Jurkat, Clone E6-1 (cell line): ENCODE measurements around the gene TMA16. TPM values are rescaled to one million over a fixed set of nuclear protein-coding genes. Genes with fewer than 3 reads are reported as not detected.
A peak's percentile ranks its signal among the peaks of the same experiment; 100 is the strongest.
"Not testable (repeated sequence)": the region's sequence is repeated elsewhere in the genome, so short reads cannot be mapped to it uniquely, and the experiment has no call there.

Experiments
- DNase-seq: peaks from one replicate; pipeline ENCODE4 v3.0.0-alpha.2; 2011; ENCODE audit warnings: low read depth, low spot score
- H3K4me3 ChIP-seq: 2 replicates; pipeline ENCODE4 v1.5.1; 2011; ENCODE audit warnings: mild to moderate bottlenecking, low read length, control low read depth, moderate library complexity
- polyA plus RNA-seq: library from polyadenylated mRNA; unstranded; fragments of >200 nt; gene quantifications from one replicate; pipeline ENCODE4 v1.2.1, GENCODE V29; 2012; ENCODE audit warnings: missing spikeins; ENCODE audit not compliant: insufficient read length, insufficient read depth

Gene TMA16
- 68.1 TPM for polyA plus RNA-seq

- DNase-seq = peak; percentile 93
- H3K4me3 ChIP-seq = peak within 1 kb of the TSS; percentile 90
These were observed at the start of gene TMA16 for GRCh38 chr4:163494360-163495241. TSS of gene TMA16 (plus strand) at chr4:163494690. CDS start at chr4:163494802, 112 bp downstream.

GRCh38 chr4:163447023-163447422 is 47.5 kb upstream of the TMA16 start:
- not testable (repeated sequence) for H3K4me3 ChIP-seq, DNase-seq

GRCh38 chr4:163447481-163447880 is 47.0 kb upstream of the TMA16 start:
- no peak overlapping the region for H3K4me3 ChIP-seq
- DNase-seq = no peak

- no peak for DNase-seq
- no peak overlapping the region for H3K4me3 ChIP-seq
These were observed 45.8 kb upstream of the TMA16 start for GRCh38 chr4:163448540-163449203.

GRCh38 chr4:163462556-163462955 is 31.9 kb upstream of the TMA16 start:
- H3K4me3 ChIP-seq = no peak overlapping the region
- no peak for DNase-seq

GRCh38 chr4:163467082-163467770 is 27.3 kb upstream of the TMA16 start:
- DNase-seq = no peak
- no peak overlapping the region for H3K4me3 ChIP-seq

- no peak for DNase-seq
- H3K4me3 ChIP-seq = no peak overlapping the region
These were observed 24.1 kb upstream of the TMA16 start for GRCh38 chr4:163470391-163470790.

GRCh38 chr4:163473130-163473529 is 21.4 kb upstream of the TMA16 start:
- no peak overlapping the region for H3K4me3 ChIP-seq
- DNase-seq = no peak

- no peak for DNase-seq
- H3K4me3 ChIP-seq = no peak within 1 kb of the TSS
These were observed 20.9 kb upstream of the TMA16 start, which contains the start of gene TKTL2 for GRCh38 chr4:163473576-163473975. TSS of gene TKTL2 (minus strand) at chr4:163473754. CDS start at chr4:163473734, 20 bp downstream.

- no peak overlapping the region for H3K4me3 ChIP-seq
- DNase-seq = no peak
These were observed 20.5 kb upstream of the TMA16 start for GRCh38 chr4:163474027-163474426.

- DNase-seq = no peak
- H3K4me3 ChIP-seq = no peak overlapping the region
These were observed 17.6 kb upstream of the TMA16 start for GRCh38 chr4:163476761-163477438.

GRCh38 chr4:163482190-163482589 is 12.3 kb upstream of the TMA16 start:
- H3K4me3 ChIP-seq = no peak overlapping the region
- no peak for DNase-seq

GRCh38 chr4:163484906-163485305 is 9.6 kb upstream of the TMA16 start:
- H3K4me3 ChIP-seq = no peak overlapping the region
- DNase-seq = peak; percentile 65

- no peak for DNase-seq
- H3K4me3 ChIP-seq = no peak overlapping the region
These were observed 8.9 kb upstream of the TMA16 start for GRCh38 chr4:163485589-163485988.

- no peak for DNase-seq
These were observed 8.2 kb upstream of the TMA16 start for GRCh38 chr4:163486321-163486720.

GRCh38 chr4:163489929-163490328 is 4.6 kb upstream of the TMA16 start:
- no peak for DNase-seq
- H3K4me3 ChIP-seq = no peak overlapping the region

More at GRCh38 chr4:163486321-163486720, 8.2 kb upstream of the TMA16 start:
- no peak overlapping the region for H3K4me3 ChIP-seq

GRCh38 chr4:163492951-163493504 is 1.5 kb upstream of the TMA16 start:
- no peak overlapping the region for H3K4me3 ChIP-seq

GRCh38 chr4:163493643-163494359 is 689 bp upstream of the TMA16 start:
- DNase-seq = no peak
- H3K4me3 ChIP-seq = peak overlapping the region; percentile 90

More at GRCh38 chr4:163492951-163493504, 1.5 kb upstream of the TMA16 start:
- DNase-seq = peak; percentile 38
